Caki2 (cell line): ENCODE data around the gene RTP2. TPM values are rescaled to one million over a fixed set of nuclear protein-coding genes. Genes with fewer than 3 reads are reported as not detected.
"Not testable (repeated sequence)": the region's sequence is repeated elsewhere in the genome, so short reads cannot be mapped to it uniquely, and the experiment has no call there.

Experiments used
- DNase-seq: peaks from one replicate; pipeline ENCODE4 v3.0.0-alpha.2; 2015; ENCODE audit warnings: low read depth
- in situ Hi-C: cut with HindIII; loops from 2 replicates; pipeline ENCODE4 v1.10.0; 2016; ENCODE audit warnings: low sequenced_read_pairs, low pct_unique_long_range_greater_than_20kb, mixed read lengths
- total RNA-seq: library from RNA; depleted of rRNA; stranded (reverse); fragments of >200 nt; shearing (Covaris generic); gene quantifications from 2 replicates; pipeline ENCODE4 v1.2.3, GENCODE V29; 2014; ENCODE audit warnings: low replicate concordance

RTP2 gene
- total RNA-seq, 1 experiment from 2014 or later = 0.30 TPM

- DNase-seq = no peak
- in situ Hi-C loops = loop anchor here (25.0 kb wide), 1 partner anchor 478 kb away; no protein-coding TSS in a partner anchor
Measured at GRCh38 chr3:187689984-187690383, 12.4 kb downstream of the RTP2 start.

- DNase-seq = no peak
- in situ Hi-C loops = loop anchor here (25.0 kb wide), 1 partner anchor 474 kb away; no protein-coding TSS in a partner anchor
Measured at GRCh38 chr3:187686621-187687273, 15.6 kb downstream of the RTP2 start.

GRCh38 chr3:187685948-187686347 is 16.4 kb downstream of the RTP2 start:
- no peak for DNase-seq
- in situ Hi-C loops = loop anchor here (25.0 kb wide), 1 partner anchor 474 kb away; no protein-coding TSS in a partner anchor

- DNase-seq = no peak
- in situ Hi-C loops = loop anchor here (25.0 kb wide), 1 partner anchor 473 kb away; no protein-coding TSS in a partner anchor
Measured at GRCh38 chr3:187684880-187685279, 17.5 kb downstream of the RTP2 start.

- no peak for DNase-seq
- in situ Hi-C loops = loop anchor here (25.0 kb wide), 1 partner anchor 472 kb away; no protein-coding TSS in a partner anchor
Measured at GRCh38 chr3:187684444-187684843, 17.9 kb downstream of the RTP2 start.

GRCh38 chr3:187681756-187682155 is 20.6 kb downstream of the RTP2 start:
- in situ Hi-C loops = loop anchor here (25.0 kb wide), 1 partner anchor 469 kb away; no protein-coding TSS in a partner anchor
- DNase-seq = not testable (repeated sequence)

GRCh38 chr3:187679638-187680396 is 22.5 kb downstream of the RTP2 start:
- in situ Hi-C loops = loop anchor here (10.0 to 25.0 kb wide), 2 partner anchors 355 to 468 kb away; no protein-coding TSS in a partner anchor
- peak; percentile 74 for DNase-seq

- DNase-seq = peak; percentile 70
- in situ Hi-C loops = loop anchor here (10.0 to 25.0 kb wide), 2 partner anchors 354 to 466 kb away; no protein-coding TSS in a partner anchor
Measured at GRCh38 chr3:187678726-187679268, 23.6 kb downstream of the RTP2 start.

- in situ Hi-C loops = loop anchor here (10.0 to 25.0 kb wide), 2 partner anchors 353 to 465 kb away; no protein-coding TSS in a partner anchor
- DNase-seq = no peak
Measured at GRCh38 chr3:187677604-187678003, 24.8 kb downstream of the RTP2 start.

GRCh38 chr3:187673012-187673411 is 29.3 kb downstream of the RTP2 start:
- no peak for DNase-seq
- in situ Hi-C loops = loop anchor here (10.0 kb wide), 1 partner anchor 348 kb away; no protein-coding TSS in a partner anchor

GRCh38 chr3:187669675-187670504 is 32.5 kb downstream of the RTP2 start, which contains the start of gene SST:
TSS of gene SST (minus strand) at chr3:187670394. CDS start at chr3:187670291, 103 bp downstream.
- DNase-seq = peak; percentile 79
- in situ Hi-C loops = loop anchor here (10.0 kb wide), 1 partner anchor 345 kb away; no protein-coding TSS in a partner anchor

- DNase-seq = peak; percentile 18
- in situ Hi-C loops = no loop called here
Measured at GRCh38 chr3:187667526-187667925, 34.8 kb downstream of the RTP2 start.

GRCh38 chr3:187665764-187666402 is 36.5 kb downstream of the RTP2 start:
- no peak for DNase-seq
- in situ Hi-C loops = no loop called here

GRCh38 chr3:187665010-187665409 is 37.3 kb downstream of the RTP2 start:
- in situ Hi-C loops = no loop called here
- no peak for DNase-seq

GRCh38 chr3:187662848-187663409 is 39.4 kb downstream of the RTP2 start:
- in situ Hi-C loops = no loop called here
- no peak for DNase-seq

GRCh38 chr3:187661267-187661666 is 41.1 kb downstream of the RTP2 start:
- DNase-seq = no peak
- in situ Hi-C loops = no loop called here

- DNase-seq = no peak
- in situ Hi-C loops = no loop called here
Measured at GRCh38 chr3:187651282-187651681, 51.1 kb downstream of the RTP2 start.
